GM23338 (cell line): ENCODE data around the gene TOLLIP. TPM values are rescaled to one million over a fixed set of nuclear protein-coding genes. Genes with fewer than 3 reads are reported as not detected.

Experiments used
- ATAC-seq: fragments of 200-7000 bp; cut with Tn5 transposase; 3 replicates; pipeline ENCODE4 v1.9.1; 2020
- DNase-seq: peaks from one replicate; pipeline ENCODE4 v3.0.0-alpha.2; 2015; ENCODE audit warnings: low spot score
- H2AFZ ChIP-seq: fragments of 200-600 bp; sonication (generic); 2 replicates; pipeline ENCODE4 v1.8.0; 2016; ENCODE audit warnings: antibody characterized with exemption, mild to moderate bottlenecking, moderate library complexity
- H3F3A ChIP-seq: fragments of 200-600 bp; sonication (generic); replicated peaks from 2 replicates; pipeline ENCODE4 v1.8.0; 2017; ENCODE audit warnings: antibody characterized with exemption, mixed run types, low read depth
- H3K27ac ChIP-seq: fragments of 200-600 bp; sonication (generic); 2 replicates; pipeline ENCODE4 v1.6.1; 2016; ENCODE audit warnings: low read depth
- H3K27me3 ChIP-seq: fragments of 200-600 bp; sonication (generic); 2 replicates; pipeline ENCODE4 v1.8.0; 2016; ENCODE audit warnings: mild to moderate bottlenecking, mixed run types, moderate library complexity; ENCODE audit not compliant: insufficient read depth
- H3K36me3 ChIP-seq: fragments of 200-600 bp; sonication (generic); 2 replicates; pipeline ENCODE4 v1.8.0; 2016; ENCODE audit warnings: mild to moderate bottlenecking; ENCODE audit not compliant: insufficient read depth
- H3K4me1 ChIP-seq: fragments of 200-600 bp; sonication (generic); 2 replicates; pipeline ENCODE4 v1.8.0; 2016; ENCODE audit warnings: mild to moderate bottlenecking, moderate library complexity; ENCODE audit not compliant: insufficient read depth
- H3K4me2 ChIP-seq: fragments of 200-600 bp; sonication (generic); 2 replicates; pipeline ENCODE4 v1.7.1; 2017; ENCODE audit warnings: mixed run types
- H3K4me3 ChIP-seq: fragments of 200-600 bp; sonication (generic); 2 replicates; pipeline ENCODE4 v1.6.1; 2016; ENCODE audit warnings: mixed run types
- H3K79me2 ChIP-seq: fragments of 200-600 bp; sonication (generic); replicated peaks from 2 replicates; pipeline ENCODE4 v1.8.0; 2017; ENCODE audit warnings: mild to moderate bottlenecking; ENCODE audit not compliant: insufficient read depth
- H3K9me2 ChIP-seq: fragments of 200-600 bp; sonication (generic); 2 replicates; pipeline ENCODE4 v1.8.0; 2017; ENCODE audit not compliant: insufficient read depth
- H4K20me1 ChIP-seq: fragments of 200-600 bp; sonication (generic); replicated peaks from 2 replicates; pipeline ENCODE4 v1.8.0; 2017; ENCODE audit warnings: mild to moderate bottlenecking; ENCODE audit not compliant: insufficient read depth
- H3K27ac Mint-ChIP-seq: 2 replicates; pipeline ENCODE4 v1.8.0; 2020; ENCODE audit warnings: inconsistent platforms, mild to moderate bottlenecking, moderate library complexity, mixed read lengths
- H3K27me3 Mint-ChIP-seq: 3 replicates; pipeline ENCODE4 v1.8.0; 2022; ENCODE audit warnings: low read depth, mild to moderate bottlenecking, moderate library complexity, mixed read lengths, inconsistent platforms; ENCODE audit not compliant: insufficient read depth, poor library complexity
- H3K36me3 Mint-ChIP-seq: 3 replicates; pipeline ENCODE4 v1.8.0; 2021; ENCODE audit warnings: low read depth, mild to moderate bottlenecking, inconsistent platforms, moderate library complexity, mixed read lengths
- H3K4me1 Mint-ChIP-seq: 3 replicates; pipeline ENCODE4 v1.8.0; 2020; ENCODE audit warnings: mild to moderate bottlenecking, inconsistent platforms, mixed read lengths
- H3K4me3 Mint-ChIP-seq: 3 replicates; pipeline ENCODE4 v1.8.0; 2021; ENCODE audit warnings: moderate library complexity, mild to moderate bottlenecking, inconsistent platforms, mixed read lengths
- H3K9me3 Mint-ChIP-seq: 3 replicates; pipeline ENCODE4 v1.8.0; 2020; ENCODE audit warnings: moderate library complexity, mild to moderate bottlenecking, inconsistent platforms, mixed read lengths
- CREB1 ChIP-seq: fragments of 250-450 bp; sonication (Bioruptor Pico); IDR thresholded peaks from 2 replicates; pipeline ENCODE4 v1.5.0; 2020; ENCODE audit warnings: low read depth, mild to moderate bottlenecking, moderate library complexity
- ETS1 ChIP-seq: IDR thresholded peaks from 2 replicates; pipeline ENCODE4 v1.6.1; 2016; ENCODE audit warnings: antibody characterized with exemption
- EZH2phosphoT487 ChIP-seq: fragments of 200-600 bp; sonication (generic); IDR thresholded peaks from one replicate; pipeline ENCODE4 v1.8.1; 2018; ENCODE audit warnings: antibody characterized with exemption; ENCODE audit not compliant: unreplicated experiment
- JUNB ChIP-seq: IDR thresholded peaks from one replicate; pipeline ENCODE4 v1.6.1; 2016; ENCODE audit warnings: antibody characterized with exemption; ENCODE audit not compliant: unreplicated experiment
- NANOG ChIP-seq: IDR thresholded peaks from 2 replicates; pipeline ENCODE4 v1.6.1; 2016; ENCODE audit warnings: antibody characterized with exemption, borderline replicate concordance
- POLR2AphosphoS5 ChIP-seq: IDR thresholded peaks from 2 replicates; pipeline ENCODE4 v1.6.1; 2016; ENCODE audit warnings: antibody characterized with exemption, low read depth
- STAT1 ChIP-seq: IDR thresholded peaks from one replicate; pipeline ENCODE4 v1.6.1; 2016; ENCODE audit warnings: antibody characterized with exemption; ENCODE audit not compliant: unreplicated experiment
- ZNF462 ChIP-seq: fragments of 250-450 bp; sonication (Bioruptor Pico); IDR thresholded peaks from 2 replicates; pipeline ENCODE4 v1.5.0; 2020; ENCODE audit warnings: mild to moderate bottlenecking, moderate library complexity
- polyA plus RNA-seq: library from polyadenylated mRNA; unstranded; fragments of >200 nt; fragmentation: Nextera tagmentation; extraction: Ambion mirVana; gene quantifications from 2 replicates; pipeline ENCODE4 v1.2.1, GENCODE V29; 2016
- total RNA-seq: library from RNA; depleted of rRNA; stranded (reverse); fragments of >200 nt; shearing (Covaris generic); gene quantifications from 2 replicates; pipeline ENCODE4 v1.2.3, GENCODE V29; 2014

The TOLLIP gene
- total and polyA plus RNA-seq, 2 experiments from 2014 or later = 13.5 to 18.0 TPM

- Histone ChIP-seq H3K4me3 (no peak overlapping the region), H3K27ac (no peak overlapping the region), H3K4me2 (no peak overlapping the region), H2AFZ (no peak overlapping the region), H3K79me2 (no peaks in the 10 kb centered on the region), H3K4me1 (no peaks in the 10 kb centered on the region), H3K36me3 (no peaks in the 10 kb centered on the region), H3F3A (no peaks in the 10 kb centered on the region), H3K27me3 (no peaks in the 10 kb centered on the region), H4K20me1 (no peaks in the 10 kb centered on the region), H3K9me2 (no peaks in the 10 kb centered on the region)
- TF ChIP-seq ETS1 (no peak), EZH2phosphoT487 (no peak), STAT1 (no peak)
- no peak overlapping the region for H3K4me3 Mint-ChIP-seq
- peak overlapping the region; percentile 77; the same call in 1 of the 2 replicates for H3K27ac Mint-ChIP-seq
- ATAC-seq = no peak
- peaks cover 11% of the 10 kb centered on the region for H3K27me3 Mint-ChIP-seq
- H3K9me3 Mint-ChIP-seq = no peaks in the 10 kb centered on the region; the same call in 2 of the 3 replicates
- H3K36me3 Mint-ChIP-seq = peaks cover 20% of the 10 kb centered on the region
- DNase-seq = no peak
- peaks cover 5% of the 10 kb centered on the region; the same call in 2 of the 3 replicates for H3K4me1 Mint-ChIP-seq
Observed at GRCh38 chr11:1281326-1281973, 28.0 kb downstream of the TOLLIP start.

- H3K27me3 ChIP-seq = no peaks in the 10 kb centered on the region
- H3K27ac Mint-ChIP-seq = no peak overlapping the region
- no peak for TF ChIP-seq CREB1 (CRISPR knock-in tag)
- TF ChIP-seq JUNB = no peak
- TF ChIP-seq EZH2phosphoT487 = no peak
- no peak for TF ChIP-seq POLR2AphosphoS5
- no peak for TF ChIP-seq NANOG
- TF ChIP-seq STAT1 = no peak
- TF ChIP-seq ETS1 = no peak
- no peak for TF ChIP-seq ZNF462 (CRISPR knock-in tag)
Observed at GRCh38 chr11:1280116-1281035, 29.1 kb downstream of the TOLLIP start.

More at GRCh38 chr11:1280116-1281035, 29.1 kb downstream of the TOLLIP start:
- H3K4me1 Mint-ChIP-seq = peaks cover 5% of the 10 kb centered on the region; the same call in 2 of the 3 replicates
- H3K9me3 Mint-ChIP-seq = no peaks in the 10 kb centered on the region; the same call in 2 of the 3 replicates
- H3K4me1 ChIP-seq = no peaks in the 10 kb centered on the region
- H4K20me1 ChIP-seq = no peaks in the 10 kb centered on the region
- H3K27ac ChIP-seq = no peak overlapping the region
- peaks cover 11% of the 10 kb centered on the region for H3K27me3 Mint-ChIP-seq
- no peaks in the 10 kb centered on the region for H3F3A ChIP-seq
- H3K4me3 Mint-ChIP-seq = no peak overlapping the region
- no peak overlapping the region for H2AFZ ChIP-seq
- no peak overlapping the region for H3K4me2 ChIP-seq
- H3K4me3 ChIP-seq = no peak overlapping the region
- peaks cover 12% of the 10 kb centered on the region for H3K36me3 Mint-ChIP-seq
- H3K79me2 ChIP-seq = no peaks in the 10 kb centered on the region
- ATAC-seq (no peak), DNase-seq (no peak)
- H3K36me3 ChIP-seq = no peaks in the 10 kb centered on the region
- no peaks in the 10 kb centered on the region for H3K9me2 ChIP-seq
